Lower leg skin (tissue), 3 donors: ENCODE results near the gene MYO3B.

Source experiments
- POLR2A ChIP-seq, 2 donors: fragments of 450-650 bp; IDR thresholded peaks; one replicate each; pipeline ENCODE4 v1.6.1; 2016 to 2017; ENCODE audit warnings: antibody characterized with exemption in 2 of 2, mild to moderate bottlenecking in 1 of 2, moderate library complexity in 1 of 2
- TF ChIP-seq, protein P1 (sequence below), 3 donors: fragments of 450-650 bp; IDR thresholded peaks; one replicate each; pipeline ENCODE4 v1.5.1; 2016; ENCODE audit warnings: antibody characterized with exemption in 3 of 3, mild to moderate bottlenecking in 3 of 3, moderate library complexity in 2 of 3

DNA sequence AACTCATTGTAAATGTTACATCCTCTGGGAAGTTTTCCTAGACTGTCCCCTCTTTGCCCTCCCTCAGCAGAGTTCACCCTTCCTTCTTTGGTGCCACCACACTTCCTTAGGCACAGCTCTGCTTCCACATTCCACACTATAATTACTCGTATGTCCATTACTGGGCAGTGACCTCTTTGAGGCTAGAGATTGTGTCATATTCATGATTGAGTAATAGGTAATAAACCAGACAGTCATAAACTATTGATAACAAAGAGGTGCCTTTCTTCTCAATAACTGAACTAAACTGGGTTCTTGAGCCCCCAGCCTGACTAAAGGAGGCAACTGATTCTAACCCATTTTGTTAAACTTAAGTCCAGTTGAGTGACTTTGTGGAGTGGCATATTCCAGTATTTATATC, 28.3 kb downstream of the MYO3B start:
- TF ChIP-seq, protein P1, sequence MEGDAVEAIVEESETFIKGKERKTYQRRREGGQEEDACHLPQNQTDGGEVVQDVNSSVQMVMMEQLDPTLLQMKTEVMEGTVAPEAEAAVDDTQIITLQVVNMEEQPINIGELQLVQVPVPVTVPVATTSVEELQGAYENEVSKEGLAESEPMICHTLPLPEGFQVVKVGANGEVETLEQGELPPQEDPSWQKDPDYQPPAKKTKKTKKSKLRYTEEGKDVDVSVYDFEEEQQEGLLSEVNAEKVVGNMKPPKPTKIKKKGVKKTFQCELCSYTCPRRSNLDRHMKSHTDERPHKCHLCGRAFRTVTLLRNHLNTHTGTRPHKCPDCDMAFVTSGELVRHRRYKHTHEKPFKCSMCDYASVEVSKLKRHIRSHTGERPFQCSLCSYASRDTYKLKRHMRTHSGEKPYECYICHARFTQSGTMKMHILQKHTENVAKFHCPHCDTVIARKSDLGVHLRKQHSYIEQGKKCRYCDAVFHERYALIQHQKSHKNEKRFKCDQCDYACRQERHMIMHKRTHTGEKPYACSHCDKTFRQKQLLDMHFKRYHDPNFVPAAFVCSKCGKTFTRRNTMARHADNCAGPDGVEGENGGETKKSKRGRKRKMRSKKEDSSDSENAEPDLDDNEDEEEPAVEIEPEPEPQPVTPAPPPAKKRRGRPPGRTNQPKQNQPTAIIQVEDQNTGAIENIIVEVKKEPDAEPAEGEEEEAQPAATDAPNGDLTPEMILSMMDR (IDR thresholded peaks at IDR 0.05): no peak
- TF ChIP-seq POLR2A (IDR thresholded peaks at IDR 0.05): no peak
